Breast epithelium (tissue), 4 donors: ENCODE data around the gene ZFYVE19. TPM values are rescaled to one million over a fixed set of nuclear protein-coding genes. Genes with fewer than 3 reads are reported as not detected.

Experiments used
- DNase-seq, 2 donors: peaks; one replicate each; pipeline ENCODE4 v3.0.0-alpha.2; 2019; ENCODE audit warnings: low spot score in 2 of 2
- H3K27ac ChIP-seq, 2 donors: fragments of 200-600 bp; sonication (generic) in 1 of 2; one replicate each; pipeline ENCODE4 v1.5.1; 2016 to 2019; ENCODE audit warnings: mild to moderate bottlenecking in 1 of 2
- H3K27me3 ChIP-seq, 2 donors: fragments of 200-600 bp; sonication (generic) in 1 of 2; one replicate each; pipeline versions ENCODE4 v1.5.1 to v1.6.0; 2017 to 2019; ENCODE audit warnings: control low read depth in 1 of 2, mild to moderate bottlenecking in 1 of 2
- H3K36me3 ChIP-seq: fragments of 200-600 bp; one replicate; pipeline ENCODE4 v1.5.1; 2019
- H3K4me1 ChIP-seq, 2 donors: fragments of 200-600 bp; sonication (generic); one replicate each; pipeline ENCODE4 v1.5.1; 2016 to 2019; ENCODE audit warnings: control low read depth in 1 of 2
- H3K4me3 ChIP-seq, 3 donors: fragments of 200-600 bp; sonication (generic); 1 replicate in 2 of 3; 2 replicates in 1 of 3; pipeline ENCODE4 v1.5.1; 2016 to 2019; ENCODE audit warnings: mild to moderate bottlenecking in 3 of 3, moderate library complexity in 2 of 3
- H3K9me3 ChIP-seq, 2 donors: fragments of 200-600 bp; sonication (generic) in 1 of 2; one replicate each; pipeline ENCODE4 v1.5.1; 2016 to 2019; ENCODE audit warnings: control low read depth in 1 of 2
- CTCF ChIP-seq, 3 donors: fragments of 450-650 bp; IDR thresholded peaks; one replicate each; pipeline ENCODE4 v1.5.1; 2016 to 2017; ENCODE audit warnings: antibody characterized with exemption in 3 of 3, mild to moderate bottlenecking in 3 of 3, moderate library complexity in 3 of 3
- POLR2A ChIP-seq: fragments of 450-650 bp; IDR thresholded peaks from one replicate; pipeline ENCODE4 v1.6.1; 2016; ENCODE audit warnings: antibody characterized with exemption, mild to moderate bottlenecking, moderate library complexity
- POLR2AphosphoS5 ChIP-seq, 3 donors: sonication (generic); formaldehyde crosslinking; IDR thresholded peaks; one replicate each; pipeline ENCODE4 v1.6.1; 2017; ENCODE audit warnings: antibody characterized with exemption in 3 of 3
- intact Hi-C: fragments of 100-400 bp; cut with DNase I; formaldehyde crosslinking; loops from one replicate; pipeline ENCODE4 v1.15.1; 2023; ENCODE audit warnings: low total_unique reads
- total RNA-seq, 3 donors: library from RNA; depleted of rRNA; stranded (reverse); fragments of >200 nt; gene quantifications; one replicate each; pipeline ENCODE4 v1.1.0, GENCODE V29; 2016

The ZFYVE19 gene
- total RNA-seq, 3 donors from 2014 or later, result 19.4 to 58.8 (median 44.6) TPM

GRCh38 chr15:40832903-40833302 lies 26.0 kb downstream of the ZFYVE19 start:
- H3K9me3 ChIP-seq, result no peaks in the 10 kb centered on the region
- peak in 1 of 2 donors; percentile 7 for DNase-seq
- H3K4me1 ChIP-seq, result no peaks in the 10 kb centered on the region
- TF ChIP-seq POLR2AphosphoS5 (IDR thresholded peaks at IDR 0.05), result no peak
- no peak for TF ChIP-seq POLR2A
- TF ChIP-seq CTCF (IDR thresholded peaks at IDR 0.05), result no peak
- intact Hi-C loops, result no loop called here
- no peak overlapping the region for H3K27ac ChIP-seq
- no peaks in the 10 kb centered on the region for H3K27me3 ChIP-seq
- H3K36me3 ChIP-seq, result no peaks in the 10 kb centered on the region
- no peak overlapping the region for H3K4me3 ChIP-seq

GRCh38 chr15:40836020-40836419 lies 29.1 kb downstream of the ZFYVE19 start:
- Histone ChIP-seq H3K4me1 (no peaks in the 10 kb centered on the region), H3K9me3 (no peaks in the 10 kb centered on the region), H3K27me3 (no peaks in the 10 kb centered on the region), H3K36me3 (no peaks in the 10 kb centered on the region), H3K4me3 (no peak overlapping the region), H3K27ac (no peak overlapping the region)
- TF ChIP-seq POLR2AphosphoS5 (IDR thresholded peaks at IDR 0.05) (no peak), CTCF (IDR thresholded peaks at IDR 0.05) (no peak), POLR2A (no peak)
- intact Hi-C loops, result no loop called here
- DNase-seq, result no peak

GRCh38 chr15:40838756-40839155 lies 31.9 kb downstream of the ZFYVE19 start:
- H3K36me3 ChIP-seq, result no peaks in the 10 kb centered on the region
- intact Hi-C loops, result no loop called here
- no peaks in the 10 kb centered on the region for H3K27me3 ChIP-seq
- H3K4me1 ChIP-seq, result no peaks in the 10 kb centered on the region
- no peak overlapping the region for H3K4me3 ChIP-seq
- no peak for DNase-seq
- no peaks in the 10 kb centered on the region for H3K9me3 ChIP-seq
- peak overlapping the region in 1 of 2 donors; percentile 54 for H3K27ac ChIP-seq
- no peak for TF ChIP-seq POLR2AphosphoS5 (IDR thresholded peaks at IDR 0.05)
- TF ChIP-seq POLR2A, result no peak
- no peak for TF ChIP-seq CTCF (IDR thresholded peaks at IDR 0.05)

- no peaks in the 10 kb centered on the region for H3K27me3 ChIP-seq
- TF ChIP-seq POLR2AphosphoS5 (IDR thresholded peaks at IDR 0.05), result no peak
- TF ChIP-seq POLR2A, result no peak
- no peak for TF ChIP-seq CTCF (IDR thresholded peaks at IDR 0.05)
- intact Hi-C loops, result no loop called here
- H3K27ac ChIP-seq, result no peak overlapping the region
- no peaks in the 10 kb centered on the region for H3K4me1 ChIP-seq
- H3K9me3 ChIP-seq, result no peaks in the 10 kb centered on the region
- no peaks in the 10 kb centered on the region for H3K36me3 ChIP-seq
- no peak overlapping the region for H3K4me3 ChIP-seq
- no peak for DNase-seq
These were observed 34.9 kb downstream of the ZFYVE19 start for GRCh38 chr15:40841741-40842140.

GRCh38 chr15:40843261-40843884 lies 36.5 kb downstream of the ZFYVE19 start:
- Histone ChIP-seq H3K36me3 (no peaks in the 10 kb centered on the region), H3K4me1 (no peaks in the 10 kb centered on the region), H3K9me3 (no peaks in the 10 kb centered on the region), H3K4me3 (peak overlapping the region; percentile 49 to 80 (median 68)), H3K27ac (peak overlapping the region; percentile 94 to 96), H3K27me3 (no peaks in the 10 kb centered on the region)
- DNase-seq, result no peak
- intact Hi-C loops, result no loop called here
- no peak for TF ChIP-seq CTCF (IDR thresholded peaks at IDR 0.05)
- no peak for TF ChIP-seq POLR2AphosphoS5 (IDR thresholded peaks at IDR 0.05)
- no peak for TF ChIP-seq POLR2A
